ENCODE data around the gene ERBB4.
A peak's percentile ranks its signal among the peaks of the same experiment; 100 is the strongest.

ERBB4 gene

GRCh38 chr2:211822686-211823335 lies 715.8 kb downstream of the ERBB4 start:
- no peak for DNase-seq (ENCODE audit: low spot score)

- DNase-seq (ENCODE audit: low spot score): no peak
These were observed 721.8 kb downstream of the ERBB4 start for GRCh38 chr2:211816754-211817153.

- DNase-seq (ENCODE audit: low spot score): no peak
These were observed 726.0 kb downstream of the ERBB4 start for GRCh38 chr2:211812587-211812986.

- DNase-seq (ENCODE audit: low spot score): no peak
These were observed 735.9 kb downstream of the ERBB4 start for GRCh38 chr2:211802666-211803065.

GRCh38 chr2:211800001-211800400 lies 738.6 kb downstream of the ERBB4 start:
- no peak for DNase-seq (ENCODE audit: low spot score)

GRCh38 chr2:211798868-211799267 lies 739.7 kb downstream of the ERBB4 start:
- no peak for DNase-seq (ENCODE audit: low spot score)

GRCh38 chr2:211793690-211794089 lies 744.9 kb downstream of the ERBB4 start:
- DNase-seq (ENCODE audit: low spot score): no peak

GRCh38 chr2:211789982-211790381 lies 748.6 kb downstream of the ERBB4 start:
- DNase-seq (ENCODE audit: low spot score): no peak

GRCh38 chr2:211766689-211767088 lies 771.9 kb downstream of the ERBB4 start:
- DNase-seq (ENCODE audit: low spot score): no peak

- no peak for DNase-seq (ENCODE audit: low spot score)
These were observed 776.1 kb downstream of the ERBB4 start for GRCh38 chr2:211762479-211762878.

- DNase-seq (ENCODE audit: low spot score): no peak
These were observed 778.5 kb downstream of the ERBB4 start for GRCh38 chr2:211760103-211760502.

- DNase-seq (ENCODE audit: low spot score): no peak
These were observed 782.3 kb downstream of the ERBB4 start for GRCh38 chr2:211756266-211756665.

GRCh38 chr2:211755187-211755586 lies 783.4 kb downstream of the ERBB4 start:
- DNase-seq (ENCODE audit: low spot score): no peak

- no peak for DNase-seq (ENCODE audit: low spot score)
These were observed 786.8 kb downstream of the ERBB4 start for GRCh38 chr2:211751848-211752247.

- DNase-seq (ENCODE audit: low spot score): no peak
These were observed 790.3 kb downstream of the ERBB4 start for GRCh38 chr2:211748339-211748738.

GRCh38 chr2:211745295-211746097 lies 793.1 kb downstream of the ERBB4 start:
- peak; percentile 11 for DNase-seq (ENCODE audit: low spot score)

GRCh38 chr2:211744379-211744778 lies 794.2 kb downstream of the ERBB4 start:
- no peak for DNase-seq (ENCODE audit: low spot score)

- no peak for DNase-seq (ENCODE audit: low spot score)
These were observed 796.6 kb downstream of the ERBB4 start for GRCh38 chr2:211741966-211742365.

- DNase-seq (ENCODE audit: low spot score): no peak
These were observed 801.3 kb downstream of the ERBB4 start for GRCh38 chr2:211737282-211737681.

GRCh38 chr2:211730215-211730614 lies 808.4 kb downstream of the ERBB4 start:
- no peak for DNase-seq (ENCODE audit: low spot score)

GRCh38 chr2:211729433-211729832 lies 809.2 kb downstream of the ERBB4 start:
- DNase-seq (ENCODE audit: low spot score): no peak

GRCh38 chr2:211724933-211725332 lies 813.7 kb downstream of the ERBB4 start:
- DNase-seq (ENCODE audit: low spot score): no peak

GRCh38 chr2:211723398-211723797 lies 815.2 kb downstream of the ERBB4 start:
- no peak for DNase-seq (ENCODE audit: low spot score)

- no peak for DNase-seq (ENCODE audit: low spot score)
These were observed 815.7 kb downstream of the ERBB4 start for GRCh38 chr2:211722928-211723327.

Measured in hematopoietic multipotent progenitor cell treated with erythropoietin and hydrocortisone succinate and interleukin-3 and kit ligand, for 17 days (in vitro differentiated cells).